ENCODE data around the gene MEG3. TPM values are rescaled to one million over a fixed set of nuclear protein-coding genes. Genes with fewer than 3 reads are reported as not detected.

The MEG3 gene
- total and polyA plus RNA-seq, 2 experiments from 2014 or later, result not detected

- Mint-ChIP-seq H3K9me3 (peaks cover 5% of the 10 kb centered on the region; the same call in 2 of the 3 replicates), H3K4me3 (no peak overlapping the region), H3K4me1 (peaks cover 17% of the 10 kb centered on the region), H3K27ac (no peak overlapping the region), H3K27me3 (ENCODE audit: insufficient read depth, low read depth, poor library complexity) (peaks cover 4% of the 10 kb centered on the region), H3K36me3 (ENCODE audit: low read depth) (peaks cover 2% of the 10 kb centered on the region; the same call in 2 of the 3 replicates)
- Histone ChIP-seq H3F3A (replicated peaks; ENCODE audit: low read depth) (no peaks in the 10 kb centered on the region), H3K79me2 (replicated peaks; ENCODE audit: insufficient read depth) (no peaks in the 10 kb centered on the region), H2AFZ (no peak overlapping the region), H3K9me2 (ENCODE audit: insufficient read depth) (no peaks in the 10 kb centered on the region; the same call in 1 of the 2 replicates), H3K4me2 (no peak overlapping the region), H3K36me3 (ENCODE audit: insufficient read depth) (no peaks in the 10 kb centered on the region), H3K27me3 (ENCODE audit: insufficient read depth) (no peaks in the 10 kb centered on the region), H4K20me1 (replicated peaks; ENCODE audit: insufficient read depth) (no peaks in the 10 kb centered on the region), H3K4me1 (ENCODE audit: insufficient read depth) (no peaks in the 10 kb centered on the region; the same call in 1 of the 2 replicates), H3K27ac (ENCODE audit: low read depth) (no peak overlapping the region), H3K4me3 (no peak overlapping the region)
- DNase-seq (ENCODE audit: low spot score) (no peak), ATAC-seq (no peak)
- TF ChIP-seq EZH2 (IDR thresholded peaks at IDR 0.05; ENCODE audit: low read depth, unreplicated experiment) (no peak), NANOG (IDR thresholded peaks at IDR 0.05; ENCODE audit: borderline replicate concordance) (no peak), ETS1 (IDR thresholded peaks at IDR 0.05) (no peak), REST (IDR thresholded peaks at IDR 0.05; ENCODE audit: unreplicated experiment) (no peak), CREB1 (CRISPR knock-in tag; IDR thresholded peaks at IDR 0.05; ENCODE audit: low read depth) (no peak), ZNF114 (CRISPR knock-in tag; IDR thresholded peaks at IDR 0.05) (no peak)
Measured at GRCh38 chr14:100888789-100889315, 62.9 kb downstream of the MEG3 start.

GRCh38 chr14:100889641-100890040, 63.7 kb downstream of the MEG3 start:
- H3K79me2 ChIP-seq (replicated peaks; ENCODE audit: insufficient read depth), result no peaks in the 10 kb centered on the region
- no peaks in the 10 kb centered on the region for H3K27me3 ChIP-seq (ENCODE audit: insufficient read depth)
- H3K27ac ChIP-seq (ENCODE audit: low read depth), result no peak overlapping the region
- H4K20me1 ChIP-seq (replicated peaks; ENCODE audit: insufficient read depth), result no peaks in the 10 kb centered on the region
- peak overlapping the region; percentile 16 for H2AFZ ChIP-seq
- no peaks in the 10 kb centered on the region; the same call in 1 of the 2 replicates for H3K4me1 ChIP-seq (ENCODE audit: insufficient read depth)
- H3K27me3 Mint-ChIP-seq (ENCODE audit: insufficient read depth, low read depth, poor library complexity), result peaks cover 7% of the 10 kb centered on the region
- no peaks in the 10 kb centered on the region for H3F3A ChIP-seq (replicated peaks; ENCODE audit: low read depth)
- no peak for DNase-seq (ENCODE audit: low spot score)
- no peaks in the 10 kb centered on the region; the same call in 1 of the 2 replicates for H3K9me2 ChIP-seq (ENCODE audit: insufficient read depth)
- H3K9me3 Mint-ChIP-seq, result no peaks in the 10 kb centered on the region; the same call in 2 of the 3 replicates
- no peak for TF ChIP-seq NANOG (IDR thresholded peaks at IDR 0.05; ENCODE audit: borderline replicate concordance)
- TF ChIP-seq CTCF (conservative IDR thresholded peaks at IDR 0.05; ENCODE audit: low read depth in 2 of 2), result no peak
- no peak for TF ChIP-seq ZNF114 (CRISPR knock-in tag; IDR thresholded peaks at IDR 0.05)
- no peak for TF ChIP-seq EZH2phosphoT487 (IDR thresholded peaks at IDR 0.05; ENCODE audit: unreplicated experiment)
- H3K4me3 ChIP-seq, result no peak overlapping the region
- peaks cover 17% of the 10 kb centered on the region for H3K4me1 Mint-ChIP-seq
- H3K4me2 ChIP-seq, result no peak overlapping the region
- H3K36me3 ChIP-seq (ENCODE audit: insufficient read depth), result no peaks in the 10 kb centered on the region
- ATAC-seq, result no peak
- H3K4me3 Mint-ChIP-seq, result no peak overlapping the region
- H3K27ac Mint-ChIP-seq, result no peak overlapping the region
- H3K36me3 Mint-ChIP-seq (ENCODE audit: low read depth), result no peaks in the 10 kb centered on the region

Measured in GM23338 (cell line).